ENCODE measurements around the gene NAE1.
A peak's percentile ranks its signal among the peaks of the same experiment; 100 is the strongest.
"Not testable (repeated sequence)": the region's sequence is repeated elsewhere in the genome, so short reads cannot be mapped to it uniquely, and the experiment has no call there.

The NAE1 gene

GRCh38 chr16:66830422-66831404, at the start of gene NAE1:
Gene NAE1, minus strand, starts transcription at chr16:66830976. Its CDS starts 77 bp downstream, at chr16:66830899.
- peak; percentile 70 for DNase-seq (ENCODE audit: low read depth)

GRCh38 chr16:66878067-66878466, 47.3 kb upstream of the NAE1 start:
- DNase-seq (ENCODE audit: low read depth) = no peak

- no peak for DNase-seq (ENCODE audit: low read depth)
Observed at GRCh38 chr16:66874079-66874775, 43.5 kb upstream of the NAE1 start.

GRCh38 chr16:66873685-66874055, 42.9 kb upstream of the NAE1 start:
- DNase-seq (ENCODE audit: low read depth) = no peak

DNA sequence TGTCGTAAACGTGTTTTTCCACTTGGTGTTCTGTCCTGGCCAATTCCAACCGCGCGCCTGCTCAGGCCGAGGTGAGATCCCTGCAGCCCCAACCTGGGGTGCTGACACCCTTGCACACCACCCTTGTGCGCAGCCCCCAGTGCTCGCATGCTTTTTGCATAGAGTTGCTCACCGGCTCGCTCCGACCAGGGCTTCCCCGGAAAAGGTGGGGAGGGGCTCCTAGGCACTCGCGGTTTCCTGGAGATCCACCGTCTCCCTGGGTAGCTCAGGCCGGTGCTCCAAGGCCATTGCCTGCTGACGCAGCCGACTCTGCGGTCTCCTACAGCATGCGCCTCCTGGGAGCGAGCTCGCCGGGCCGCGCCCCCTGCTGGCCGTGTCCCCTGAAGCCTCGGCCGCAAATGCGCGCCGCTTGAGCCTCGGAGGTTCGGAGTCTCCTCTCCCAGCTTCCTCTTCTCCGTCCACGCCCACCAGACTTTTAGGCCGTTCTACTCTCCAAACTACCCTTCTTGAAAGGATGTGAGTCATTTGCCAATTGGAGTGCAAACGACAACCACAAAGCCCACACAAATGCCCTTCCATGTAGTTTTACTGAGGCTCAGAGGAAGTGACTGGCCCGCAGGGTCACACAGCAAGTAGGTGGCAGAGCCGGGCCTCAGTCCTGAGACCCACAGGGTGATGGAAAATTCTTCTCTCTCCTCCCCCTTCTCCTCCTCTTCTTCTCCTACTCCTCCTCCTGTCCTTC, 42.3 kb upstream of the NAE1 start:
- DNase-seq (ENCODE audit: low read depth) = peak; percentile 77

GRCh38 chr16:66872559-66872942, 41.8 kb upstream of the NAE1 start:
- DNase-seq (ENCODE audit: low read depth) = no peak

- DNase-seq (ENCODE audit: low read depth) = no peak
Observed at GRCh38 chr16:66871840-66872239, 41.1 kb upstream of the NAE1 start.

- not testable (repeated sequence) for DNase-seq (ENCODE audit: low read depth)
Observed at GRCh38 chr16:66871363-66871762, 40.6 kb upstream of the NAE1 start.

GRCh38 chr16:66869424-66869823, 38.6 kb upstream of the NAE1 start:
- DNase-seq (ENCODE audit: low read depth) = no peak

GRCh38 chr16:66863707-66864106, 32.9 kb upstream of the NAE1 start:
- DNase-seq (ENCODE audit: low read depth) = no peak

- DNase-seq (ENCODE audit: low read depth) = no peak
Observed at GRCh38 chr16:66862023-66862520, 31.3 kb upstream of the NAE1 start.

GRCh38 chr16:66859397-66860068, 28.8 kb upstream of the NAE1 start:
- DNase-seq (ENCODE audit: low read depth) = no peak

DNA sequence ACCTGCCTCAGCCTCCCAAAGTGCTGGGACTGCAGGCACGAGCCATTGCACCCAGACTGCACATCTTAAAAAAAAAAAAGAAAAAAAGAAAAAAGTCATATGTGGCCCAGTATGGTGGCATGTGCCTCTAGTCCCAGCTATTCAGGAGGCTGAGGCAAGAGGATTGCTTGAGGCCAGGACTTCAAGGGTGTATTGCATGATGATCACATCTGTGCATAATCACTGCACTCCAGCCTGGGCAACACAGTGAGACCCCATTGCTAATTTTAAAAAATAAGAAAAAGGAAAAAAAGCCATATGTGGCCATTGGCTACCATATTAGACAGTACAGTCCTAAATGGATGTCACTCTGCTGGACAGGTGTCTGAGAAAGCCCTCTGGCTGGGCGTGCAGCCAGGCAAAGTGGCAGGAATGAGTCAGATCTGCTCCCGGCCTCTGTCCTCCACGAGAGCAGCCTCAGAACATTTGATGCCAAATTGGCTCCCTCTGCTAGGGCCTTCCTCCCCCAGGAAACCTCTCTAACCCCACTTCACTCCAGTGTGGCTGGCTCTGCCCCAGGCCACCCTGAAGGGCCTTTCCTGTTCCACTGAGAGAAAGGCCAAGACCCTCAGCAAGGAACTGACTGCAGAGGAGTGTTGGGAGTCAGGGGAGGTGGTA, 28.1 kb upstream of the NAE1 start:
- DNase-seq (ENCODE audit: low read depth) = no peak

DNA sequence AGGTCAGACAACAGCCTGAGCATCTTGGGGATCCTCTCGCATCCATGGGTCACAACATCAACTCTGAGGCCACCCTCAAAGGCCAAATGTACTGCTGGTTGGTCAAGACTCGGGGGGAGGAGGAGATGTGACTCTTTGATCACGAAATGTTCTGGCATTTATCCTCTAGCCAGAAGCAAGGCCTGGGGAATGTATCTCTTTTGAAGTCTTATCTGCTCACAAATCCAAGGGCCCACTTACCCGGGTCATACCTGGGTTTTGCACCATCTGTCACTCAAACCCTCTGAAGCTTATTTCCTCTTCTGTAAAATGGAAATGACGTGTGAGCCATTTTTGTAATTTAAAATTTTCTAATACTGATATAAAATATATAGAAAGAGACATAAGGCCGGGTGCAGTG, 26.7 kb upstream of the NAE1 start:
- no peak for DNase-seq (ENCODE audit: low read depth)

DNA sequence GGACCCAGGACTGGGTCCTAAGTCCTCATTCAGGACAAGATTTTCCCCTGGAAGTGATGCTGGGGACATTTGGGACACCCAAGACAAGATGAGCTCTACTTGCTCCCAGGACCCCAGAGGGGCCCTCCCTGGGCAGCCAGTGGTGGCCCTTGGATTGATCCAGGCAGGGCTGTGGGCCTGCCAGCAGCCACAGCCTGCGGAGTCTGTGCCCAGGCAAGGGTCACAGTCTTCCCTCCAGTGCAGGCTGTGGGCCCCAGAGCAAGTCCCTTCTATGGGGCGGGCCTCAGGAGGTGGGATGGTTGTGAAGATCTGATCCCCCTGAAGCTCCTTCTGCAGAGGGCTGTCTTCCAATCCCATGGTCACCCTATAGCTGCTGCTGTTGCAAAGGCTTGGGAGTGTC, 26.0 kb upstream of the NAE1 start:
- DNase-seq (ENCODE audit: low read depth) = no peak

DNA sequence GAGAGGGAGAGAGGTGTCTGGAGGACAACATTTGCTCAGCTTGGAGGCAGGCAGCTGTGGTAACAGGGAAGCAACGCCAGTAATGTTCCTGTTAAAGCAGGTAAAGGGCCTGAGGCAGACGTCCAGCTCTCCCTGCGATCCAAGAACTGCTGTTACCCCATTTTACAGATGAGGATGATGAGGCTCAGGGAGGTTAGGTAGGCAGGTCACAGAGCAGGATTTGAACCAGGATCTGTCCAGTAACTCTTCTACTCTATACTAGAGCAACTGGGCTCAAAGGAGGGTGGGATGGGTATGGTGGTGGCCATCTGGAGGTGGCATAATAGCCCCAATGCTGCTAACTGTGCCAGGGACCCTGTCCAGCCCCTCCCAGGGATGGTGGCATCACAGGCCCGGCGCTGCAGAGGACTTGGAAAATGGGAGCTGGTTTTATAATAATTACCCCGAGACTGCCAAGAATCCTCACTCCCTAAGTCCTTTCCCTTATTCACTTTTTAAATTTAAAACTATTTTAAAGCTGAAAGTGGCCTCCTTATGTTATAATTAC, 25.5 kb upstream of the NAE1 start:
- DNase-seq (ENCODE audit: low read depth) = no peak

- no peak for DNase-seq (ENCODE audit: low read depth)
Observed at GRCh38 chr16:66853261-66854139, 22.7 kb upstream of the NAE1 start.

DNA sequence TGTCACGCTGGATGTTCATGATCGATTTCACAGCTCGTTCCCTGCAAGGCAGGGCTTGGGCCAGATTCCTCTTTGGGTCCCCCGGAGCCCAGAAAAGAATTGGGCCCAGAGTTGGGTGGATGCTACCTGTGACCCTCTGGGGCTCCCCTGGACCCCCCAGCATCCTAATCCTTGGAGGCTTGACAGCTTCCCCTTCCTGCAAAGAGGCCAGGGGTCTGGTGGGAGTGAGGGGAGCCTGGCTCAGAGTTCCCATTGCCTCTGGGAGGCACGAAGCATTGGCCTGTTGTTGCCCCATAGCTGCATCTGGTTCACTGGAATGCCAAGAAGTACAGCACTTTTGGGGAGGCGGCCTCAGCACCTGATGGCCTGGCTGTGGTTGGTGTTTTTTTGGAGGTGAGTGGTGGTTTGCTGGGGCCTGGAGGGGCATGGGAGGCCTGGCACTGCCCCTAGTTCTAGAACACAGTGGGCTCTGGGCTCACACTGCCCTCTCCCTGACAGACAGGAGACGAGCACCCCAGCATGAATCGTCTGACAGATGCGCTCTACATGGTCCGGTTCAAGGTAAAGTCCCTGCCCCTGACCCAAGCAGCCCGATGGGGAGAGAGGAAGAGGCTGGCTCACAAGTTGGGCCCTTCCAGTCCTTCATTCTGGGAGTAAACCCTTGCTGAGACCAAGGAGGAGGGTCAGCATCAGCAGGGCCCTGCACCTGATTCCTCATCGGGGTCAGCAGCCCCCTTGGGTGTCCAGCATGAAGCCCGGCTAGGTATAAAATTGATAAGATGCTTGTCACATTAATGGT, 20.6 kb upstream of the NAE1 start:
- no peak for DNase-seq (ENCODE audit: low read depth)
